HCT116 (cell line): ENCODE data around the gene RPS17. TPM values are rescaled to one million over a fixed set of nuclear protein-coding genes. Genes with fewer than 3 reads are reported as not detected.

Experiments used
- ATAC-seq: fragments of 200-7000 bp; cut with Tn5 transposase; 2 replicates; pipeline ENCODE4 v1.9.1; 2020; ENCODE audit warnings: mild to moderate bottlenecking, moderate library complexity
- BruUV-seq: library from RNA; stranded (reverse); fragments of 400-500 nt; replicated peaks from 2 replicates; lab custom pipeline; 2021; lab: Mats Ljungman, UMichigan
- CTCF ChIA-PET: fragments of 300-600 bp; sonication (Branson Sonifier 250); formaldehyde crosslinking; loops from one replicate; lab custom pipeline; 2021; ENCODE audit warnings: antibody characterized with exemption; lab: Charles Lee
- POLR2A ChIA-PET: fragments of 300-600, 350-600 bp; sonication (Branson Sonifier 250); formaldehyde crosslinking; loops from one replicate; lab custom pipeline; 2021; ENCODE audit warnings: antibody characterized with exemption; lab: Charles Lee
- RAD21 ChIA-PET, 2 experiments: fragments of 300-600 bp; sonication (Branson Sonifier 250); formaldehyde crosslinking; loops; one replicate each; lab custom pipeline; 2023; ENCODE audit warnings: low total read pairs in 2 of 2; ENCODE audit not compliant: uncharacterized antibody in 2 of 2, unreplicated experiment in 2 of 2, low non-redundant PET in 1 of 2; lab: Charles Lee
- DNase-seq: peaks from one replicate; pipeline ENCODE4 v3.0.0-alpha.2; 2010; ENCODE audit warnings: low read depth, low spot score
- H2AFZ ChIP-seq: fragments of 200-600 bp; shearing (Covaris generic), sonication (generic); 2 replicates; pipeline ENCODE4 v1.6.1; 2017; ENCODE audit warnings: low read depth, mixed run types, mixed read lengths, antibody characterized with exemption, low read length; ENCODE audit not compliant: poor library complexity, severe bottlenecking
- H3K27ac ChIP-seq: 2 replicates; pipeline ENCODE4 v1.5.1; 2012; ENCODE audit warnings: low read depth, low read length
- H3K27me3 ChIP-seq: fragments of 200-600 bp; sonication (generic); 2 replicates; pipeline ENCODE4 v1.6.1; 2016; ENCODE audit warnings: mixed run types, low read length, mixed read lengths; ENCODE audit not compliant: insufficient read depth
- H3K36me3 ChIP-seq, 2 experiments: fragments of 200-500 bp in 1 of 2; fragments of 200-600 bp in 1 of 2; sonication (Bioruptor generic) in 1 of 2; sonication (generic) in 1 of 2; 2 replicates each; pipeline versions ENCODE4 v1.5.1 to v1.6.1; 2014 to 2016; ENCODE audit warnings: low read length in 2 of 2, inconsistent platforms in 1 of 2, mixed read lengths in 1 of 2, mixed run types in 1 of 2; ENCODE audit not compliant: insufficient read depth in 2 of 2, control insufficient read depth in 1 of 2
- H3K4me1 ChIP-seq, 2 experiments: fragments of 200-600 bp in 1 of 2; sonication (generic) in 1 of 2; 2 replicates each; pipeline versions ENCODE4 v1.5.1 to v1.6.1; 2012 to 2017; ENCODE audit warnings: low read length in 2 of 2, inconsistent platforms in 1 of 2, mild to moderate bottlenecking in 1 of 2, mixed read lengths in 1 of 2, mixed run types in 1 of 2, moderate library complexity in 1 of 2; ENCODE audit not compliant: insufficient read depth in 2 of 2, control insufficient read depth in 1 of 2
- H3K4me2 ChIP-seq: fragments of 200-600 bp; sonication (generic); 2 replicates; pipeline ENCODE4 v1.6.1; 2017; ENCODE audit warnings: mixed run types, low read length, mixed read lengths
- H3K4me3 ChIP-seq, 2 experiments: fragments of 200-600 bp in 1 of 2; sonication (generic) in 1 of 2; replicated peaks in 1 of 2; 2 replicates each; pipeline ENCODE4 v1.5.1; 2011 to 2016; ENCODE audit warnings: low read length in 2 of 2, control low read depth in 1 of 2, low read depth in 1 of 2, mild to moderate bottlenecking in 1 of 2, mixed read lengths in 1 of 2, mixed run types in 1 of 2
- H3K79me2 ChIP-seq: fragments of 200-600 bp; sonication (generic); 2 replicates; pipeline ENCODE4 v1.6.1; 2017; ENCODE audit warnings: mild to moderate bottlenecking, mixed run types, low read length, moderate library complexity, mixed read lengths; ENCODE audit not compliant: insufficient read depth
- H3K9ac ChIP-seq: fragments of 200-600 bp; sonication (generic); 2 replicates; pipeline ENCODE4 v1.6.1; 2016; ENCODE audit warnings: low read length, mixed read lengths
- H3K9me2 ChIP-seq: fragments of 200-600 bp; sonication (generic), shearing (Covaris generic); 2 replicates; pipeline ENCODE4 v1.6.1; 2017; ENCODE audit warnings: mixed run types, mild to moderate bottlenecking, moderate library complexity; ENCODE audit not compliant: insufficient read depth
- H3K9me3 ChIP-seq, 2 experiments: fragments of 200-500 bp in 1 of 2; fragments of 200-600 bp in 1 of 2; sonication (Bioruptor generic) in 1 of 2; sonication (generic) in 1 of 2; 2 replicates each; pipeline ENCODE4 v1.6.1; 2014 to 2017; ENCODE audit warnings: low read length in 2 of 2, mixed read lengths in 2 of 2, inconsistent platforms in 1 of 2, low read depth in 1 of 2, mild to moderate bottlenecking in 1 of 2, mixed run types in 1 of 2, moderate library complexity in 1 of 2; ENCODE audit not compliant: control insufficient read depth in 1 of 2, insufficient read depth in 1 of 2
- H4K20me1 ChIP-seq: fragments of 200-600 bp; sonication (generic), shearing (Covaris generic); 2 replicates; pipeline ENCODE4 v1.6.1; 2017; ENCODE audit warnings: mixed run types, mild to moderate bottlenecking, moderate library complexity; ENCODE audit not compliant: insufficient read depth
- EGR1 ChIP-seq: IDR thresholded peaks from 2 replicates; pipeline ENCODE4 v1.6.1; 2012; ENCODE audit warnings: low read depth
- EZH2phosphoT487 ChIP-seq: fragments of 200-600 bp; IDR thresholded peaks from 2 replicates; pipeline ENCODE4 v1.6.1; 2018; ENCODE audit warnings: antibody characterized with exemption, borderline replicate concordance
- FOSL1 ChIP-seq: IDR thresholded peaks from 2 replicates; pipeline ENCODE4 v1.6.1; 2012; ENCODE audit warnings: low read depth
- JUND ChIP-seq: IDR thresholded peaks from 2 replicates; pipeline ENCODE4 v1.6.1; 2012
- POLR2A ChIP-seq: IDR thresholded peaks from 2 replicates; pipeline ENCODE4 v1.7.0; 2011; ENCODE audit warnings: borderline replicate concordance; ENCODE audit not compliant: insufficient read depth, insufficient read length; ENCODE audit errors: extremely low read depth
- POLR2AphosphoS5 ChIP-seq: IDR thresholded peaks from 2 replicates; pipeline ENCODE4 v1.6.1; 2011; ENCODE audit warnings: mild to moderate bottlenecking, low read depth, low read length, moderate library complexity
- RAD21 ChIP-seq: IDR thresholded peaks from 2 replicates; pipeline ENCODE4 v1.6.1; 2012; ENCODE audit warnings: low read depth, mild to moderate bottlenecking
- SIN3A ChIP-seq: IDR thresholded peaks from 2 replicates; pipeline ENCODE4 v1.6.1; 2012; ENCODE audit warnings: low read depth
- SP1 ChIP-seq: IDR thresholded peaks from 2 replicates; pipeline ENCODE4 v1.6.1; 2012; ENCODE audit warnings: low read depth
- YY1 ChIP-seq: IDR thresholded peaks from 2 replicates; pipeline ENCODE4 v1.6.1; 2011; ENCODE audit warnings: low read length, low read depth, moderate library complexity, mild to moderate bottlenecking; ENCODE audit not compliant: insufficient replicate concordance; ENCODE audit errors: extremely low read depth
- ZFX ChIP-seq: fragments of 450-650 bp; IDR thresholded peaks from 2 replicates; pipeline ENCODE4 v1.6.1; 2017
- ZNF274 ChIP-seq: fragments of 200-500 bp; sonication (Bioruptor generic); IDR thresholded peaks from 2 replicates; pipeline ENCODE4 v1.6.1; 2014; ENCODE audit warnings: mild to moderate bottlenecking, low read depth, low read length, inconsistent platforms
- intact Hi-C: fragments of 100-400 bp; cut with micrococcal nuclease; formaldehyde crosslinking; loops from 2 replicates; pipeline ENCODE4 v1.10.0; 2022
- total RNA-seq: library from RNA; stranded (reverse); gene quantifications from one replicate; pipeline ENCODE4 v1.2.1, GENCODE V29; 2021; ENCODE audit not compliant: unreplicated experiment
- TF ChIP-seq, protein P1 (sequence below), 3 experiments: fragments of 200-600 bp in 1 of 3; sonication (generic) in 1 of 3; IDR thresholded peaks in 2 of 3; conservative IDR thresholded peaks in 1 of 3; 2 replicates each; pipeline ENCODE4 v1.5.1; 2012 to 2017; ENCODE audit warnings: low read depth in 2 of 3, low read length in 2 of 3, antibody characterized with exemption in 1 of 3, borderline replicate concordance in 1 of 3, control low read depth in 1 of 3, mild to moderate bottlenecking in 1 of 3, mixed read lengths in 1 of 3, mixed run types in 1 of 3, moderate library complexity in 1 of 3; ENCODE audit not compliant: insufficient read depth in 1 of 3
- TF ChIP-seq, protein P2 (sequence below): IDR thresholded peaks from 2 replicates; pipeline ENCODE4 v1.6.1; 2012

Gene RPS17
- total RNA-seq, 1 experiment from 2014 or later: 2,385 TPM

DNA sequence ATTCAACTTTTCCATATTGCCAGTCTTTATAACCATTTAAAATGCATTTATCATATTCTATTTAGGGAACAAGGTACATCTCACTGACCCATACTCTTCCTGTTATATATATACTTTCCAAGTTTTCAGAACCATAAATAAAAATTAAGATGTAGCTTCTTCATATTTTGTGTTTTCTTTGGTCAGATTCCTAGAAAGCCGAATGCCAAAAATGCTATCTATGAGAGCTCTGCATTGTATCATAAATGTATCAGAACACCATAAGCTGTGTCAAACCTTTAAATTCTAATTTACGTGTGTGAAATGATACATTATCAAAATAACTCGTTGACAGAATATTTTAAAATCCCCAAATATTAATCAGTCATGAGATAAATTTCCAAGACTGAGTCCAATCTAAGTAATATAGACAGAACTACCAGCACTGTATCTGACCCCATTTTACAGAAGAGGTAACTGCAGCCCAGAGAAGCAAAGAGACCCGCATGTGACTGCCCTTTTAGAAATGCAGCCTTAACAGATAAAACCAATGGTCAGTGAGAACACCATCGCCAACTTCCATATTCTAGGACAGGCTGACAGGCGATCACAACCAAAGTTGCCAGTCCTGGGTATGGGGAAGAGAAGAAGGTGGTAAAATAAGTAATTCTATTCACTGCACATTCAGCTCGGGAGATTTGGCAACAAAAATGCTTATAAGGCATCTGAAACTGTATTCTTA, 16.2 kb upstream of the RPS17 start:
- no peaks in the 10 kb centered on the region for H3K36me3 ChIP-seq
- ATAC-seq: no peak
- ChIA-PET RAD21 (no interaction called here), POLR2A (no interaction called here), CTCF (no interaction called here)
- H3K4me2 ChIP-seq: no peak overlapping the region
- BruUV-seq: no TSS peak
- H3K79me2 ChIP-seq: no peaks in the 10 kb centered on the region
- H3K9ac ChIP-seq: no peak overlapping the region
- no peak overlapping the region for H2AFZ ChIP-seq
- no peaks in the 10 kb centered on the region for H3K9me3 ChIP-seq
- intact Hi-C loops: no loop called here
- peaks cover 0 to 3% of the 10 kb centered on the region in 2 experiments; a peak in 1 of 4 replicates for H3K4me1 ChIP-seq
- H3K4me3 ChIP-seq: no peak overlapping the region
- TF ChIP-seq EZH2phosphoT487 (no peak), POLR2AphosphoS5 (no peak), SP1 (no peak), RAD21 (no peak), FOSL1 (no peak), SIN3A (no peak), ZNF274 (no peak), JUND (no peak), YY1 (no peak), EGR1 (no peak), ZFX (no peak), POLR2A (no peak)
- TF ChIP-seq, protein P1, sequence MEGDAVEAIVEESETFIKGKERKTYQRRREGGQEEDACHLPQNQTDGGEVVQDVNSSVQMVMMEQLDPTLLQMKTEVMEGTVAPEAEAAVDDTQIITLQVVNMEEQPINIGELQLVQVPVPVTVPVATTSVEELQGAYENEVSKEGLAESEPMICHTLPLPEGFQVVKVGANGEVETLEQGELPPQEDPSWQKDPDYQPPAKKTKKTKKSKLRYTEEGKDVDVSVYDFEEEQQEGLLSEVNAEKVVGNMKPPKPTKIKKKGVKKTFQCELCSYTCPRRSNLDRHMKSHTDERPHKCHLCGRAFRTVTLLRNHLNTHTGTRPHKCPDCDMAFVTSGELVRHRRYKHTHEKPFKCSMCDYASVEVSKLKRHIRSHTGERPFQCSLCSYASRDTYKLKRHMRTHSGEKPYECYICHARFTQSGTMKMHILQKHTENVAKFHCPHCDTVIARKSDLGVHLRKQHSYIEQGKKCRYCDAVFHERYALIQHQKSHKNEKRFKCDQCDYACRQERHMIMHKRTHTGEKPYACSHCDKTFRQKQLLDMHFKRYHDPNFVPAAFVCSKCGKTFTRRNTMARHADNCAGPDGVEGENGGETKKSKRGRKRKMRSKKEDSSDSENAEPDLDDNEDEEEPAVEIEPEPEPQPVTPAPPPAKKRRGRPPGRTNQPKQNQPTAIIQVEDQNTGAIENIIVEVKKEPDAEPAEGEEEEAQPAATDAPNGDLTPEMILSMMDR (IDR thresholded peaks at IDR 0.05 in 2 of 3, conservative IDR thresholded peaks at IDR 0.05 in 1 of 3; ENCODE audit: borderline replicate concordance in 1 of 3, insufficient read depth in 1 of 3, low read depth in 2 of 3, low read length in 2 of 3): no peak
- TF ChIP-seq, protein P2, sequence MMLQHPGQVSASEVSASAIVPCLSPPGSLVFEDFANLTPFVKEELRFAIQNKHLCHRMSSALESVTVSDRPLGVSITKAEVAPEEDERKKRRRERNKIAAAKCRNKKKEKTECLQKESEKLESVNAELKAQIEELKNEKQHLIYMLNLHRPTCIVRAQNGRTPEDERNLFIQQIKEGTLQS: no peak
- no peak for DNase-seq
- no peaks in the 10 kb centered on the region for H3K9me2 ChIP-seq
- no peak overlapping the region for H3K27ac ChIP-seq
- H3K27me3 ChIP-seq: peaks cover 10% of the 10 kb centered on the region
- H4K20me1 ChIP-seq: no peaks in the 10 kb centered on the region
